IMR-90 (cell line): ENCODE data around the gene CCR5. TPM values are rescaled to one million over a fixed set of nuclear protein-coding genes. Genes with fewer than 3 reads are reported as not detected.

Experiments
- ATAC-seq: fragments of 200-7000 bp; cut with Tn5 transposase; 2 replicates; pipeline ENCODE4 v1.9.1; 2020; ENCODE audit warnings: low read depth, mild to moderate bottlenecking, moderate library complexity
- Bru-seq: library from RNA; stranded (reverse); fragments of 400-500 nt; gene quantifications from one replicate; lab custom pipeline; 2021; lab: Mats Ljungman, UMichigan
- BruChase-seq, 2 experiments: library from RNA; stranded (reverse); fragments of 400-500 nt; gene quantifications; one replicate each; lab custom pipeline; 2021; lab: Mats Ljungman, UMichigan
- BruUV-seq: library from RNA; stranded (reverse); fragments of 400-500 nt; replicated peaks from 2 replicates; lab custom pipeline; 2021; lab: Mats Ljungman, UMichigan
- CTCF ChIA-PET: fragments of 300-600 bp; formaldehyde crosslinking; extraction: SDS; loops from one replicate; lab custom pipeline; 2021; ENCODE audit warnings: antibody characterized with exemption; lab: Yijun Ruan, JAX
- POLR2A ChIA-PET: fragments of 300-600 bp; sonication (Branson Sonifier 250); formaldehyde crosslinking; loops from one replicate; lab custom pipeline; 2022; ENCODE audit warnings: antibody characterized with exemption; ENCODE audit not compliant: unreplicated experiment; lab: Charles Lee
- DNase-seq: peaks from one replicate; pipeline ENCODE4 v3.0.0; 2013
- H2AFZ ChIP-seq: replicated peaks from 2 replicates; pipeline ENCODE3; 2013; ENCODE audit warnings: low read length, mild to moderate bottlenecking; ENCODE audit not compliant: poor library complexity
- H2AK5ac ChIP-seq: 2 replicates; pipeline ENCODE4 v1.6.1; 2013; ENCODE audit warnings: low read depth, low read length, inconsistent platforms
- H2AK9ac ChIP-seq: replicated peaks from 2 replicates; pipeline ENCODE3; 2013; ENCODE audit warnings: mild to moderate bottlenecking, low read depth, low read length, moderate library complexity; ENCODE audit not compliant: poor library complexity
- H2BK120ac ChIP-seq: 2 replicates; pipeline ENCODE4 v1.6.1; 2013; ENCODE audit warnings: low read depth, low read length, inconsistent platforms
- H2BK15ac ChIP-seq: 3 replicates; pipeline ENCODE4 v1.6.1; 2013; ENCODE audit warnings: low read depth, low read length, inconsistent platforms
- H2BK20ac ChIP-seq: 2 replicates; pipeline ENCODE4 v1.6.1; 2013; ENCODE audit warnings: low read depth, mild to moderate bottlenecking, inconsistent platforms, low read length, moderate library complexity
- H2BK5ac ChIP-seq: 2 replicates; pipeline ENCODE4 v1.6.1; 2013; ENCODE audit warnings: mild to moderate bottlenecking, low read depth, low read length, inconsistent platforms; ENCODE audit not compliant: poor library complexity, severe bottlenecking
- H3K14ac ChIP-seq: replicated peaks from 2 replicates; pipeline ENCODE4 v1.6.1; 2013; ENCODE audit warnings: low read depth, low read length, inconsistent platforms
- H3K18ac ChIP-seq: 2 replicates; pipeline ENCODE4 v1.6.1; 2013; ENCODE audit warnings: low read depth, low read length, control low read depth
- H3K23ac ChIP-seq: 2 replicates; pipeline ENCODE4 v1.6.1; 2013; ENCODE audit warnings: low read depth, low read length, inconsistent platforms
- H3K27ac ChIP-seq: 2 replicates; pipeline ENCODE4 v1.5.1; 2013; ENCODE audit warnings: mild to moderate bottlenecking, control low read depth, low read length; ENCODE audit not compliant: insufficient read depth
- H3K27me3 ChIP-seq: 2 replicates; pipeline ENCODE4 v1.6.1; 2013; ENCODE audit warnings: low read length; ENCODE audit not compliant: control insufficient read depth, insufficient read depth
- H3K36me3 ChIP-seq: 2 replicates; pipeline ENCODE4 v1.6.1; 2013; ENCODE audit warnings: low read length, mixed read lengths; ENCODE audit not compliant: control insufficient read depth, insufficient read depth
- H3K4ac ChIP-seq: 2 replicates; pipeline ENCODE4 v1.6.1; 2013; ENCODE audit warnings: low read depth, low read length, inconsistent platforms
- H3K4me1 ChIP-seq: 2 replicates; pipeline ENCODE4 v1.6.1; 2013; ENCODE audit warnings: low read length, mixed read lengths; ENCODE audit not compliant: control insufficient read depth, insufficient read depth
- H3K4me2 ChIP-seq: 2 replicates; pipeline ENCODE4 v1.6.1; 2013; ENCODE audit warnings: low read depth, mild to moderate bottlenecking, control low read depth, low read length, moderate library complexity
- H3K4me3 ChIP-seq: 2 replicates; pipeline ENCODE4 v1.5.1; 2013; ENCODE audit warnings: low read depth, mild to moderate bottlenecking, control low read depth, low read length, moderate library complexity; ENCODE audit not compliant: insufficient read depth
- H3K56ac ChIP-seq: 2 replicates; pipeline ENCODE4 v1.6.1; 2013; ENCODE audit warnings: low read length, inconsistent platforms; ENCODE audit not compliant: insufficient read depth; ENCODE audit errors: extremely low read depth
- H3K79me1 ChIP-seq, 2 experiments: 2 replicates each; pipeline ENCODE4 v1.6.1; 2013; ENCODE audit warnings: low read length in 2 of 2, inconsistent platforms in 1 of 2, low read depth in 1 of 2
- H3K9ac ChIP-seq: 2 replicates; pipeline ENCODE4 v1.6.1; 2013; ENCODE audit warnings: low read depth, low read length, control low read depth
- H3K9me1 ChIP-seq: 2 replicates; pipeline ENCODE4 v1.6.1; 2013; ENCODE audit warnings: low read length, inconsistent platforms; ENCODE audit not compliant: insufficient read depth
- H3K9me3 ChIP-seq: 2 replicates; pipeline ENCODE4 v1.6.1; 2013; ENCODE audit warnings: low read length; ENCODE audit not compliant: control insufficient read depth, insufficient read depth
- H4K20me1 ChIP-seq: 2 replicates; pipeline ENCODE4 v1.6.1; 2013; ENCODE audit warnings: low read length, inconsistent platforms; ENCODE audit not compliant: insufficient read depth
- H4K5ac ChIP-seq: 2 replicates; pipeline ENCODE4 v1.6.1; 2013; ENCODE audit warnings: mild to moderate bottlenecking, low read depth, low read length, control low read depth
- H4K8ac ChIP-seq, 2 experiments: 2 replicates each; pipeline ENCODE4 v1.6.1; 2013; ENCODE audit warnings: low read depth in 2 of 2, low read length in 2 of 2, control low read depth in 1 of 2, inconsistent platforms in 1 of 2
- H4K91ac ChIP-seq: 2 replicates; pipeline ENCODE4 v1.6.1; 2013; ENCODE audit warnings: low read depth, low read length, inconsistent platforms; ENCODE audit not compliant: insufficient read depth
- CEBPB ChIP-seq: IDR thresholded peaks from 2 replicates; pipeline ENCODE4 v1.6.1; 2012; ENCODE audit warnings: low read depth, low read length, improper control_type of control experiment
- POLR2A ChIP-seq: IDR thresholded peaks from 2 replicates; pipeline ENCODE4 v1.6.1; 2012; ENCODE audit warnings: mild to moderate bottlenecking, low read depth, low read length
- RAD21 ChIP-seq: IDR thresholded peaks from 2 replicates; pipeline ENCODE4 v1.6.1; 2012; ENCODE audit warnings: low read length, improper control_type of control experiment
- SMC3 ChIP-seq: fragments of 150-350 bp; IDR thresholded peaks from 2 replicates; pipeline ENCODE4 v1.6.1; 2016; ENCODE audit warnings: low read depth, mild to moderate bottlenecking, antibody characterized with exemption, low read length, moderate library complexity
- WGBS, 2 experiments: methylation state at CpG; one replicate each; pipeline versions ENCODE4 v1.1.5 to v1.1.7; 2013; ENCODE audit warnings: missing lambda C conversion rate in 2 of 2; ENCODE audit not compliant: insufficient read length in 1 of 2; ENCODE audit errors: extremely low coverage in 2 of 2; 5-methylcytosine and 5-hydroxymethylcytosine counted together
- dilution Hi-C: fragments of 300-500 bp; cut with HindIII; formaldehyde crosslinking; loops from one replicate; pipeline ENCODE4 v1.14.3; 2018; ENCODE audit warnings: low sequenced_read_pairs; ENCODE audit not compliant: unreplicated experiment
- in situ Hi-C: fragments of 300-500 bp; cut with MboI; formaldehyde crosslinking; loops from 3 replicates; pipeline ENCODE4 v1.14.3; 2019; ENCODE audit warnings: low sequenced_read_pairs, inconsistent platforms, mixed read lengths
- intact Hi-C: fragments of 100-400 bp; cut with micrococcal nuclease; formaldehyde crosslinking; loops from 2 replicates; pipeline ENCODE4 v1.10.0; 2022
- long read RNA-seq: library from polyadenylated mRNA; unstranded; transcript quantifications from one replicate; pipeline ENCODE4 v2.0.0, GENCODE V29; 2021; ENCODE audit not compliant: unreplicated experiment
- polyA plus RNA-seq, 3 experiments: library from polyadenylated mRNA; depleted of rRNA; stranded (reverse); fragments of >200 nt; gene quantifications; 2 replicates each; pipeline ENCODE4 v1.2.3, GENCODE V29; 2012; ENCODE audit warnings: low replicate concordance in 1 of 3
- total RNA-seq: library from RNA; depleted of rRNA; stranded (reverse); fragments of >200 nt; gene quantifications from 2 replicates; pipeline ENCODE4 v1.2.3, GENCODE V29; 2012; rRNA removed
- TF ChIP-seq, protein P1 (sequence below): conservative IDR thresholded peaks from 2 replicates; pipeline ENCODE4 v1.5.1; 2012; ENCODE audit warnings: mild to moderate bottlenecking, low read depth, low read length, improper control_type of control experiment

The CCR5 gene
- not detected in 2 replicates for total RNA-seq
- not detected in 2 replicates for polyA plus RNA-seq (2012; rRNA removed)
- polyA plus RNA-seq (2012; cell fraction: cytosol; rRNA removed), result not detected in 2 replicates
- not detected in 2 replicates for polyA plus RNA-seq (2012; cell fraction: nucleus; rRNA removed; ENCODE audit: low replicate concordance)
- Bru-seq, nascent RNA, result not detected
- not detected for BruChase-seq, experiment 1, labeled RNA remaining after a 6-hour chase
- BruChase-seq, experiment 2, labeled RNA remaining after a 2-hour chase, result not detected
- long read RNA-seq, result 0 reads

GRCh38 chr3:46370839-46371518 lies at the start of gene CCR5:
Gene CCR5 (plus strand): TSS chr3:46370946. CDS start chr3:46372903, 1,957 bp downstream.
- Histone ChIP-seq H3K4me3 (no peak within 1 kb of the TSS), H3K9me1 (no peaks in the 10 kb centered on the region), H4K8ac (no peak within 1 kb of the TSS), H3K79me1 (no peaks in the 10 kb centered on the region), H2AFZ (no peak within 1 kb of the TSS), H3K9me3 (no peaks in the 10 kb centered on the region), H3K27ac (no peak within 1 kb of the TSS), H3K23ac (no peak within 1 kb of the TSS), H4K5ac (no peak within 1 kb of the TSS), H2BK15ac (no peak within 1 kb of the TSS), H3K36me3 (no peaks in the 10 kb centered on the region), H3K27me3 (peaks cover 52% of the 10 kb centered on the region), H3K56ac (no peak within 1 kb of the TSS), H2BK120ac (no peak within 1 kb of the TSS), H4K20me1 (no peaks in the 10 kb centered on the region), H3K4ac (no peak within 1 kb of the TSS), H2AK5ac (no peak within 1 kb of the TSS), H2BK5ac (no peak within 1 kb of the TSS), H3K4me1 (no peaks in the 10 kb centered on the region), H2BK20ac (no peak within 1 kb of the TSS), H3K18ac (no peak within 1 kb of the TSS), H2AK9ac (no peak within 1 kb of the TSS), H4K91ac (no peak within 1 kb of the TSS), H3K9ac (no peak within 1 kb of the TSS), H3K4me2 (no peak within 1 kb of the TSS), H3K14ac (no peak within 1 kb of the TSS)
- no CpG with 5 or more reads among the region's 5 CpGs for WGBS, 2 experiments
- no peak for ATAC-seq
- no peak for DNase-seq
- CTCF ChIA-PET, result interaction anchor here (1.0 to 2.7 kb wide), 5 partner anchors 163 to 432 kb away, joined by 3 to 8 read pairs (median 5); partner anchors contain the start of gene CCR1
- POLR2A ChIA-PET, result no interaction called here
- dilution Hi-C loops (no loop called here), in situ Hi-C loops (loop anchor here (10.0 kb wide), 2 partner anchors 286 to 426 kb away; partner anchors contain the start of gene CXCR6), intact Hi-C loops (loop anchor here (5.0 kb wide), 1 partner anchor 164 kb away; the partner anchor contains the start of gene CCR1)
- no peak for TF ChIP-seq POLR2A
- TF ChIP-seq, protein P1, sequence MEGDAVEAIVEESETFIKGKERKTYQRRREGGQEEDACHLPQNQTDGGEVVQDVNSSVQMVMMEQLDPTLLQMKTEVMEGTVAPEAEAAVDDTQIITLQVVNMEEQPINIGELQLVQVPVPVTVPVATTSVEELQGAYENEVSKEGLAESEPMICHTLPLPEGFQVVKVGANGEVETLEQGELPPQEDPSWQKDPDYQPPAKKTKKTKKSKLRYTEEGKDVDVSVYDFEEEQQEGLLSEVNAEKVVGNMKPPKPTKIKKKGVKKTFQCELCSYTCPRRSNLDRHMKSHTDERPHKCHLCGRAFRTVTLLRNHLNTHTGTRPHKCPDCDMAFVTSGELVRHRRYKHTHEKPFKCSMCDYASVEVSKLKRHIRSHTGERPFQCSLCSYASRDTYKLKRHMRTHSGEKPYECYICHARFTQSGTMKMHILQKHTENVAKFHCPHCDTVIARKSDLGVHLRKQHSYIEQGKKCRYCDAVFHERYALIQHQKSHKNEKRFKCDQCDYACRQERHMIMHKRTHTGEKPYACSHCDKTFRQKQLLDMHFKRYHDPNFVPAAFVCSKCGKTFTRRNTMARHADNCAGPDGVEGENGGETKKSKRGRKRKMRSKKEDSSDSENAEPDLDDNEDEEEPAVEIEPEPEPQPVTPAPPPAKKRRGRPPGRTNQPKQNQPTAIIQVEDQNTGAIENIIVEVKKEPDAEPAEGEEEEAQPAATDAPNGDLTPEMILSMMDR, result no peak
- no peak for TF ChIP-seq CEBPB
- no peak for TF ChIP-seq SMC3
- TF ChIP-seq RAD21, result no peak
- no TSS peak for BruUV-seq
